Measurements from ENCODE around the gene NEK11.
"Not testable (repeated sequence)": the region's sequence is repeated elsewhere in the genome, so short reads cannot be mapped to it uniquely, and the experiment has no call there.

The NEK11 gene

GRCh38 chr3:131033480-131034080 is 6.9 kb downstream of the NEK11 start:
- DNase-seq (ENCODE audit: low spot score): peak; percentile 61
- in situ Hi-C loops (cut with MboI; ENCODE audit: low sequenced_read_pairs, unreplicated experiment): loop anchor here (25.0 kb wide), 1 partner anchor 979 kb away; no protein-coding TSS in a partner anchor
- peak; percentile 53 for TF ChIP-seq CTCF (IDR thresholded peaks at IDR 0.05; ENCODE audit: borderline replicate concordance, control extremely low read depth, extremely low read depth, insufficient read depth, missing control alignments)

- DNase-seq (ENCODE audit: low spot score): no peak
- in situ Hi-C loops (cut with MboI; ENCODE audit: low sequenced_read_pairs, unreplicated experiment): loop anchor here (25.0 kb wide), 1 partner anchor 976 kb away; no protein-coding TSS in a partner anchor
Measured at GRCh38 chr3:131036200-131036816, 9.6 kb downstream of the NEK11 start.

GRCh38 chr3:131036986-131037385 is 10.3 kb downstream of the NEK11 start:
- TF ChIP-seq CTCF (IDR thresholded peaks at IDR 0.05; ENCODE audit: borderline replicate concordance, control extremely low read depth, extremely low read depth, insufficient read depth, missing control alignments): no peak
- in situ Hi-C loops (cut with MboI; ENCODE audit: low sequenced_read_pairs, unreplicated experiment): loop anchor here (25.0 kb wide), 1 partner anchor 975 kb away; no protein-coding TSS in a partner anchor
- no peak for DNase-seq (ENCODE audit: low spot score)

More at GRCh38 chr3:131036200-131036816, 9.6 kb downstream of the NEK11 start:
- no peak for TF ChIP-seq CTCF (IDR thresholded peaks at IDR 0.05; ENCODE audit: borderline replicate concordance, control extremely low read depth, extremely low read depth, insufficient read depth, missing control alignments)

GRCh38 chr3:131038326-131038725 is 11.6 kb downstream of the NEK11 start:
- TF ChIP-seq CTCF (IDR thresholded peaks at IDR 0.05; ENCODE audit: borderline replicate concordance, control extremely low read depth, extremely low read depth, insufficient read depth, missing control alignments): no peak
- in situ Hi-C loops (cut with MboI; ENCODE audit: low sequenced_read_pairs, unreplicated experiment): loop anchor here (25.0 kb wide), 1 partner anchor 974 kb away; no protein-coding TSS in a partner anchor
- DNase-seq (ENCODE audit: low spot score): no peak

GRCh38 chr3:131042271-131042985 is 15.8 kb downstream of the NEK11 start:
- in situ Hi-C loops (cut with MboI; ENCODE audit: low sequenced_read_pairs, unreplicated experiment): loop anchor here (25.0 kb wide), 1 partner anchor 970 kb away; no protein-coding TSS in a partner anchor
- DNase-seq (ENCODE audit: low spot score): not testable (repeated sequence)

GRCh38 chr3:131047582-131047981 is 20.9 kb downstream of the NEK11 start:
- no peak for TF ChIP-seq CTCF (IDR thresholded peaks at IDR 0.05; ENCODE audit: borderline replicate concordance, control extremely low read depth, extremely low read depth, insufficient read depth, missing control alignments)
- in situ Hi-C loops (cut with MboI; ENCODE audit: low sequenced_read_pairs, unreplicated experiment): loop anchor here (25.0 kb wide), 1 partner anchor 965 kb away; no protein-coding TSS in a partner anchor
- no peak for DNase-seq (ENCODE audit: low spot score)
